Left lung (tissue), 10 donors: ENCODE data around the gene TRIM7. TPM values are rescaled to one million over a fixed set of nuclear protein-coding genes. Genes with fewer than 3 reads are reported as not detected.
A peak's percentile ranks its signal among the peaks of the same experiment; 100 is the strongest.

Experiments used
- ATAC-seq: fragments of 200-7000 bp; cut with Tn5 transposase; one replicate; pipeline ENCODE4 v1.9.1; 2020; ENCODE audit warnings: moderate library complexity
- DNase-seq, 4 donors: peaks; one replicate each; pipeline ENCODE4 v3.0.0-alpha.2; 2013 to 2020
- H3K27ac ChIP-seq, 2 donors: fragments of 200-600 bp; sonication (generic) in 1 of 2; one replicate each; pipeline versions ENCODE4 v1.5.0 to v1.8.0; 2020 to 2021
- H3K27me3 ChIP-seq, 2 donors: fragments of 200-600 bp; sonication (generic) in 1 of 2; one replicate each; pipeline versions ENCODE4 v1.5.0 to v1.8.0; 2020 to 2021
- H3K36me3 ChIP-seq, 2 donors: fragments of 200-600 bp; sonication (generic) in 1 of 2; one replicate each; pipeline versions ENCODE4 v1.5.0 to v1.8.0; 2020 to 2021
- H3K4me1 ChIP-seq, 2 donors: fragments of 200-600 bp; one replicate each; pipeline ENCODE4 v1.8.0; 2021
- H3K4me3 ChIP-seq, 2 donors: fragments of 200-600 bp; sonication (generic) in 1 of 2; one replicate each; pipeline versions ENCODE4 v1.5.0 to v1.8.0; 2020 to 2021; ENCODE audit warnings: mild to moderate bottlenecking in 1 of 2
- H3K9me3 ChIP-seq, 2 donors: fragments of 200-600 bp; sonication (generic) in 1 of 2; one replicate each; pipeline versions ENCODE4 v1.5.0 to v1.8.0; 2020 to 2021
- CTCF ChIP-seq, 2 donors: fragments of 200-600 bp; sonication (generic) in 1 of 2; IDR thresholded peaks; one replicate each; pipeline versions ENCODE4 v1.5.0 to v1.8.0; 2021; ENCODE audit warnings: antibody characterized with exemption in 2 of 2
- intact Hi-C, 2 donors: fragments of 100-400 bp; cut with DNase I; formaldehyde crosslinking; loops; one replicate each; pipeline versions ENCODE4 v1.11.2 to v1.14.2; 2022
- polyA plus RNA-seq, 6 donors: library from polyadenylated mRNA; unstranded; fragments of 120-200 nt; gene quantifications; one replicate each; pipeline ENCODE4 v1.2.1, GENCODE V29; 2013; ENCODE audit not compliant: insufficient read length in 6 of 6
- total RNA-seq, 2 donors: library from RNA; stranded (reverse); fragmentation: NEBNext Ultra II Directional; extraction: Animal tissue kit (Norgen Biotek cat#: 25700); gene quantifications; one replicate each; pipeline ENCODE4 v1.2.1, GENCODE V29; 2021
- donor health status: DM: no; HTN: yes; CAD: no.
- donor health status: DM: no; HTN: no; CAD: no.

Gene TRIM7
- total and polyA plus RNA-seq, 8 donors, result 0.30 to 5.7 (median 0.39) TPM

- Histone ChIP-seq H3K27ac (peak overlapping the region; percentile 72 to 74), H3K9me3 (no peaks in the 10 kb centered on the region), H3K36me3 (no peaks in the 10 kb centered on the region), H3K4me1 (peaks cover 19 to 48% of the 10 kb centered on the region in 2 donors), H3K4me3 (no peak overlapping the region), H3K27me3 (peaks cover 0 to 48% of the 10 kb centered on the region in 2 donors)
- DNase-seq (no peak), ATAC-seq (no peak)
- intact Hi-C loops, result no loop called here
- no peak for TF ChIP-seq CTCF (IDR thresholded peaks at IDR 0.05)
Observed at GRCh38 chr5:181207960-181208253, 2.9 kb upstream of the TRIM7 start.

- H3K4me3 ChIP-seq, result peak overlapping the region; percentile 40 to 56
- no peak for TF ChIP-seq CTCF (IDR thresholded peaks at IDR 0.05)
- intact Hi-C loops, result no loop called here
Observed at GRCh38 chr5:181207214-181207959, 2.4 kb upstream of the TRIM7 start.

DNA sequence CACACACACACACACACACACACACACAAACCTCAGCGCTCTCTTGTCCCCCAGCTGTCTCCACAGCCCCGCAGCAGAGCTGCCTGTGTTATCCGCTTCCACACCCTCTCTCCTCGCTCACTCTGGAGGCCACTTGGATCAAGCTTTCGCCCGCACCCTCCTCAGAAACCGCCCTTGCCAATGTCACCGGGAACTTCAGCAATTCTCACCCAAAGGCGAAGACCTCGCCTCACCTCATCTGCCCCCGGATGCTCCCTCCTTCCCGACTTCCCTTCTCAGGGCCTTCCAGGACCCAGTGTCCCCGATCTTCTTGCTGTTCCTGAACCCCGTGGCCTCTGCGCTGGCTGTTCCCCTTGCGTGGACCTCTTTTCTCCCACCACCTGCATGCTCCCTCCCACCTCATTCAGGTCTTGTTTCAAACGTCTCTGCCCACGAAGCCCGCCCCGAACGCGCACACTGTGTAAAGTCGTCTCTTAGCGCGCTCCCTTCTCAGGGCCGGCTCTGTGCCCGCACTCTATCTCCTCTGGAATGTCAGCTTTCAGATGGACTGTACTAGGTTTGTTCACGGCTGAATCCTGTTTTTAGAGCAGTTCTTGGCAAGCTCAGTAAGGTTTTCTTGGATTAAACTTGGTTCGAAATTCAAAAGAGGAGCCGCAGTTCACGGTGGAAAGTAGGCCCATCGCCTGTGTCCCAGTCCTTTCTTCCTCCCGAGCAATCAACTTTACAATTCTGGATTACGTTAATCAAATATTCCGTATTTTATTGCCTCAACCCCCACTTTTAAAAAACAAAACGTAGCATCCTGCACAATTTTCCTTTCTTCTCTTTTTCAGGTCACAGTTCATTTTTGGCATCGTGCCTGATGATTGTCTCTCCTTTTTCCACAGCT is 1.0 kb upstream of the TRIM7 start:
- Histone ChIP-seq H3K27ac (peak overlapping the region in 1 of 2 donors; percentile 74), H3K9me3 (no peaks in the 10 kb centered on the region), H3K36me3 (no peaks in the 10 kb centered on the region), H3K4me3 (peak overlapping the region; percentile 40 to 56), H3K4me1 (peaks cover 19 to 52% of the 10 kb centered on the region in 2 donors), H3K27me3 (peaks cover 0 to 48% of the 10 kb centered on the region in 2 donors)
- ATAC-seq, result peak; percentile 7
- TF ChIP-seq CTCF (IDR thresholded peaks at IDR 0.05), result no peak
- DNase-seq, result peak in 2 of 4 donors; percentile 35 to 45
- intact Hi-C loops, result no loop called here

More at GRCh38 chr5:181207214-181207959, 2.4 kb upstream of the TRIM7 start:
- H3K27me3 ChIP-seq, result peaks cover 0 to 48% of the 10 kb centered on the region in 2 donors
- H3K27ac ChIP-seq, result peak overlapping the region; percentile 72 to 74
- H3K36me3 ChIP-seq, result no peaks in the 10 kb centered on the region
- no peaks in the 10 kb centered on the region for H3K9me3 ChIP-seq
- ATAC-seq, result peak; percentile 46
- H3K4me1 ChIP-seq, result peaks cover 19 to 52% of the 10 kb centered on the region in 2 donors
- peak; percentile 74 to 85 (median 78) for DNase-seq

GRCh38 chr5:181204113-181204825 is 727 bp downstream of the TRIM7 start:
- H3K36me3 ChIP-seq, result no peaks in the 10 kb centered on the region
- H3K27me3 ChIP-seq, result peaks cover 0 to 48% of the 10 kb centered on the region in 2 donors
- DNase-seq (no peak), ATAC-seq (peak; percentile 3)
- no peaks in the 10 kb centered on the region for H3K9me3 ChIP-seq
- H3K4me1 ChIP-seq, result peaks cover 19 to 52% of the 10 kb centered on the region in 2 donors
- no peak for TF ChIP-seq CTCF (IDR thresholded peaks at IDR 0.05)
- peak overlapping the region; percentile 33 to 56 for H3K4me3 ChIP-seq
- intact Hi-C loops, result no loop called here
- peak overlapping the region; percentile 61 to 71 for H3K27ac ChIP-seq
